HG03060 (cell line): ENCODE results near the gene MORN1.
"Not testable (repeated sequence)": the region's sequence is repeated elsewhere in the genome, so short reads cannot be mapped to it uniquely, and the experiment has no call there.

ENCODE experiments used
- ATAC-seq: cut with Tn5 transposase; IDR thresholded peaks from one replicate; pipeline ENCODE4 v1.9.1; 2021; ENCODE audit warnings: low read depth, moderate number of reproducible peaks; ENCODE audit not compliant: unreplicated experiment

The MORN1 gene

GRCh38 chr1:2391041-2391930, at the start of gene MORN1, which contains the start of gene RER1:
TSS of gene MORN1 (minus strand) at chr1:2391554. CDS start at chr1:2391533, 21 bp downstream.
TSS of gene RER1 (plus strand) at chr1:2391841. CDS start at chr1:2395791, 3,950 bp downstream.
- ATAC-seq = peak; percentile 86

- ATAC-seq = not testable (repeated sequence)
Observed at GRCh38 chr1:2440346-2440745, 49.0 kb upstream of the MORN1 start.

GRCh38 chr1:2439369-2439768, 48.0 kb upstream of the MORN1 start:
- ATAC-seq = no peak

GRCh38 chr1:2438641-2439040, 47.3 kb upstream of the MORN1 start:
- no peak for ATAC-seq

- no peak for ATAC-seq
Observed at GRCh38 chr1:2438038-2438437, 46.7 kb upstream of the MORN1 start.

GRCh38 chr1:2437617-2438016, 46.3 kb upstream of the MORN1 start:
- no peak for ATAC-seq

GRCh38 chr1:2436876-2437275, 45.5 kb upstream of the MORN1 start:
- ATAC-seq = no peak

GRCh38 chr1:2435746-2436355, 44.5 kb upstream of the MORN1 start:
- no peak for ATAC-seq

- no peak for ATAC-seq
Observed at GRCh38 chr1:2435091-2435490, 43.7 kb upstream of the MORN1 start.

- ATAC-seq = no peak
Observed at GRCh38 chr1:2433936-2434655, 42.7 kb upstream of the MORN1 start.

GRCh38 chr1:2433196-2433595, 41.8 kb upstream of the MORN1 start:
- no peak for ATAC-seq

- no peak for ATAC-seq
Observed at GRCh38 chr1:2432441-2432844, 41.1 kb upstream of the MORN1 start.

GRCh38 chr1:2431518-2431917, 40.2 kb upstream of the MORN1 start:
- no peak for ATAC-seq

GRCh38 chr1:2431103-2431502, 39.7 kb upstream of the MORN1 start:
- no peak for ATAC-seq

GRCh38 chr1:2430592-2430973, 39.2 kb upstream of the MORN1 start:
- no peak for ATAC-seq

GRCh38 chr1:2429780-2430591, 38.6 kb upstream of the MORN1 start:
- no peak for ATAC-seq

GRCh38 chr1:2428490-2428889, 37.1 kb upstream of the MORN1 start:
- ATAC-seq = no peak

GRCh38 chr1:2427976-2428375, 36.6 kb upstream of the MORN1 start:
- no peak for ATAC-seq

- no peak for ATAC-seq
Observed at GRCh38 chr1:2427051-2427450, 35.7 kb upstream of the MORN1 start.

- no peak for ATAC-seq
Observed at GRCh38 chr1:2426540-2426939, 35.2 kb upstream of the MORN1 start.
